PC-3 (cell line): ENCODE measurements around the gene GFOD2.

Source experiments
- CTCF ChIP-seq: fragments of 300-600 bp; sonication (generic); conservative IDR thresholded peaks from 2 replicates; pipeline ENCODE4 v1.5.1; 2017; ENCODE audit warnings: antibody characterized with exemption, low read depth, mild to moderate bottlenecking, low read length
- EZH2 ChIP-seq: fragments of 300-600 bp; sonication (generic); IDR thresholded peaks from one replicate; pipeline ENCODE4 v1.6.1; 2017; ENCODE audit warnings: antibody characterized with exemption, mild to moderate bottlenecking, low read length; ENCODE audit not compliant: unreplicated experiment
- EZH2phosphoT487 ChIP-seq: fragments of 300-600 bp; sonication (generic); IDR thresholded peaks from 2 replicates; pipeline ENCODE4 v1.6.1; 2018; ENCODE audit warnings: mild to moderate bottlenecking, antibody characterized with exemption, low read length, borderline replicate concordance

GRCh38 chr16:67752641-67753040 is 33.5 kb upstream of the GFOD2 start:
- TF ChIP-seq CTCF (no peak), EZH2 (no peak), EZH2phosphoT487 (no peak)
